ENCODE data around the gene MSMB.

GRCh38 chr10:46053534-46054434 is 7.7 kb upstream of the MSMB start:
- TF ChIP-seq CTCF (IDR thresholded peaks at IDR 0.05; ENCODE audit: insufficient read depth, low read length) (no peak), GABPA (IDR thresholded peaks at IDR 0.05; ENCODE audit: low read depth) (no peak), POLR2AphosphoS5 (IDR thresholded peaks at IDR 0.05; ENCODE audit: low read depth) (no peak), SPI1 (IDR thresholded peaks at IDR 0.05; ENCODE audit: borderline replicate concordance, low read depth) (no peak)
